Activated naive CD8-positive, alpha-beta T cell treated with anti-CD3 and anti-CD28 coated beads, Interleukin-2, amount 50 U/mL, for 24 hours (primary cell): ENCODE results near the gene ZNF638.
"Not testable (repeated sequence)": the region's sequence is repeated elsewhere in the genome, so short reads cannot be mapped to it uniquely, and the experiment has no call there.

Experiments used
- ATAC-seq: fragments of 150-1000 bp; cut with Tn5 transposase; one replicate; pipeline ENCODE4 v1.10.0; 2021
- DNase-seq: peaks from one replicate; pipeline ENCODE4 v3.0.0; 2021
- H3K27ac Mint-ChIP-seq: one replicate; pipeline ENCODE4 v1.8.0; 2021; ENCODE audit warnings: mild to moderate bottlenecking, mixed read lengths
- H3K27me3 Mint-ChIP-seq: one replicate; pipeline ENCODE4 v1.8.0; 2021; ENCODE audit warnings: mixed read lengths
- H3K36me3 Mint-ChIP-seq: one replicate; pipeline ENCODE4 v1.8.0; 2021; ENCODE audit warnings: low read depth, mixed read lengths
- H3K4me1 Mint-ChIP-seq: one replicate; pipeline ENCODE4 v1.8.0; 2021; ENCODE audit warnings: mixed read lengths
- H3K4me3 Mint-ChIP-seq: one replicate; pipeline ENCODE4 v1.8.0; 2021; ENCODE audit warnings: mild to moderate bottlenecking, moderate library complexity, mixed read lengths
- H3K9me3 Mint-ChIP-seq: one replicate; pipeline ENCODE4 v1.8.0; 2021; ENCODE audit warnings: mixed read lengths

Gene ZNF638

DNA sequence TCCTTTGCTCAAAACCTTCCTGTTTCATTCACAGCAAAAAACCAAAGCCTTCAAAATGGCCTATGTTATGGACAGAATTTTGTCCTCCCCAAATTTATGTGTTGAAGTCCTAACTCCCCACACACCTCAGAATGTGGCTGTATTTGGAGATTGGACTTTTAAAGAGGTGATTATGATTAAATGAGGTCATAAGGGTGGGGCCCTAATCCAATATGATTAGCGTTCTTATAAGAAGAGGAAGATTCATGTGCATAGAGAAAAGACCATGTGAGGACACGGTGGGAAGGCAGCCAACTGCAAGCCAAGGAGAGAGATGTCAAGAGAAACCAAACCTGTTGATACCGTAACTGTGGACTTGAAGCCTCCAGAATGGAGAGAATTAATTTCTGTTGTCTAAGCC, 4.6 kb upstream of the ZNF638 start:
- peaks cover 5% of the 10 kb centered on the region for H3K27me3 Mint-ChIP-seq
- H3K9me3 Mint-ChIP-seq = peaks cover 7% of the 10 kb centered on the region
- H3K27ac Mint-ChIP-seq = no peak overlapping the region
- H3K36me3 Mint-ChIP-seq = peaks cover 5% of the 10 kb centered on the region
- H3K4me3 Mint-ChIP-seq = no peak overlapping the region
- ATAC-seq = no peak
- DNase-seq = no peak
- peaks cover 4% of the 10 kb centered on the region for H3K4me1 Mint-ChIP-seq

DNA sequence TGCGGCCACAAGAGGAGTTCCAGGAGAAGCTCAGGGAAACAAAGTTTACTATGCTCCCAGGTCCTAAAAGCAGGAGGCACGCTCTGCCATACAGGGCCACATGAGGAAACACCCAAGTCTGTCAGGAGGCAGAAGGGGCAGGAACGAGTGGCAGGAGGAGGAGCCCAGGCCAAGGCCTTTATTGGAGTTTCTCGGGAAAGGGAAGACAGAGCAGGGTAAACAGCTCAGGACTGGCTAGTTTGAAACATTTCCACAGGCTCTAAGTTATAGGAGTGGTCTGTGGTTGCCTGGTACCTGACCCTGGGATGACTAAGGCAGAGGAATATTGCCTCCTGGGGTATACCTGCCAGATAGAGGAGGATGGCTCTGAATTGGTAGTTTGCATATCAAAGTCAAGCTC, 3.7 kb upstream of the ZNF638 start:
- DNase-seq (no peak), ATAC-seq (no peak)
- no peak overlapping the region for H3K4me3 Mint-ChIP-seq
- no peak overlapping the region for H3K27ac Mint-ChIP-seq
- peaks cover 10% of the 10 kb centered on the region for H3K4me1 Mint-ChIP-seq
- no peaks in the 10 kb centered on the region for H3K27me3 Mint-ChIP-seq
- peaks cover 3% of the 10 kb centered on the region for H3K36me3 Mint-ChIP-seq
- no peaks in the 10 kb centered on the region for H3K9me3 Mint-ChIP-seq

DNA sequence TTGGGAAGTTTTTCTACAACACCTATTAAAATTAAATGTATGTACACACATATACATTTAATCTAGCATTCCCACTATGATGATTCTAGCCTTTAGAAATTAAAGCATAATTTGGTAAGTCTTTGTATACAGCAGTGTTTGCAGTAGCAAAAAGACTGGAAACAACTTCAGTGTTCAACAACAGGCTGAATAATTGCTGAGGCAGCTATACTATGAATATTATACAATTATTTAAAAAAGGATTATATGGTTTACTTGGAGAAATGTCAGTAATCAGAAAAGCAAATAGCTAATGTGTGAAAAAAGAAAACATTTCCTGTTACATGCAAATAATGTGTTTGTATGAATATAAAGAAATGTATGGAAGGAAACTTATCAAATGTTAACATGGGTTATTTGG, 1.4 kb upstream of the ZNF638 start:
- H3K4me3 Mint-ChIP-seq = no peak overlapping the region
- H3K4me1 Mint-ChIP-seq = peaks cover 28% of the 10 kb centered on the region
- no peaks in the 10 kb centered on the region for H3K27me3 Mint-ChIP-seq
- H3K27ac Mint-ChIP-seq = no peak overlapping the region
- ATAC-seq (no peak), DNase-seq (no peak)
- H3K9me3 Mint-ChIP-seq = no peaks in the 10 kb centered on the region
- peaks cover 17% of the 10 kb centered on the region for H3K36me3 Mint-ChIP-seq

DNA sequence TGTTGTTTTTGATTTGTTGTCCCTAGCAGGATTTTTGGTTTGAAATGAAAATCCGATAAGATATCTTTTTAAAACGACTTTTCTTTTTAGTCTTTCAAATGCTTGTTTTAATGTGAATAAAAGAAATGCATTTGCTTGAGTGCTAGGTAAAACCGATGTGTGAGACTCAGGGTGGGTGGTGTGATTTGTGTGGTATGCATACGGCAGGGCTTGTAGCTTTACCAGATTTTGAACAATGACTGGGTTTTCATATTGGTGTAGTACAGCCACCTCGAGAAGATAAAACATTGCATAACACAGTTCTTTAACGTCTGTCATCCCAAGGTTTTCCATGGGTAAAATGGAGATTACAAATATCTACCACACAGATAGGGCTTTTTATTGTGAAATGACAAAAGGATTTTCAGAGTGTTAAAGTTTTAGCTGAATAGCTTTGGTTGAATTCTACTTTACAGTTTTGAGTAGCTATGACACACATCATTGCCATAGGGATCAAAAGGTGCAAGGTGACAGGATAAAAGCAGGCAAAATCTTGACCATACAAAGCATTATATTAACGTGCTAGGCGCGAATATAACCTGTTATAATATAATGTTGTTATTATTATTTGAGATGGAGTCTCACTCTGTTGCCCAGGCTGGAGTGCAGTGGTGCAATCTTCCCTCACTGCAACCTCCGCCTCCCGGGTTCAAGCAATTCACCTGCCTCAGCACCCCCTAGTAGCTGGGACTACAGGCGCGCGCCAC, 824 bp upstream of the ZNF638 start:
- Mint-ChIP-seq H3K4me1 (peaks cover 34% of the 10 kb centered on the region), H3K27ac (no peak overlapping the region), H3K36me3 (peaks cover 19% of the 10 kb centered on the region), H3K27me3 (no peaks in the 10 kb centered on the region), H3K9me3 (no peaks in the 10 kb centered on the region), H3K4me3 (peak overlapping the region; percentile 95)
- ATAC-seq (no peak), DNase-seq (no peak)

DNA sequence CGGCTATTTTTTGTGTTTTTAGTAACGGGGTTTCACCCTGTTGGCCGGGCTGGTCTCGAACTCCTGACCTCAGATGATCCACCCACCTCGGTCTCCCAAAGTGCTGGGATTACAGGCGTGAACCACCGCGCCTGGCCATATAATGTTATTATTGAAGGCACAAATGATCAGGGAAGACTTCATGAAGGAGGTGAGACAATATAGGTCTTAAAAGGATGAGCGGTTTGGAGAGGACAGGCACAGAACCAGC, 326 bp upstream of the ZNF638 start:
- Mint-ChIP-seq H3K4me1 (peaks cover 39% of the 10 kb centered on the region), H3K4me3 (peak overlapping the region; percentile 95), H3K36me3 (peaks cover 21% of the 10 kb centered on the region), H3K27ac (peak overlapping the region; percentile 98)
- DNase-seq = peak; percentile 21
- ATAC-seq, H3K27me3 Mint-ChIP-seq, H3K9me3 Mint-ChIP-seq: not testable (repeated sequence)

- ATAC-seq (no peak), DNase-seq (no peak)
- peak overlapping the region; percentile 95 for H3K4me3 Mint-ChIP-seq
- peak overlapping the region; percentile 98 for H3K27ac Mint-ChIP-seq
- H3K27me3 Mint-ChIP-seq = no peaks in the 10 kb centered on the region
- peaks cover 50% of the 10 kb centered on the region for H3K4me1 Mint-ChIP-seq
- no peaks in the 10 kb centered on the region for H3K9me3 Mint-ChIP-seq
- H3K36me3 Mint-ChIP-seq = peaks cover 21% of the 10 kb centered on the region
Measured at GRCh38 chr2:71332435-71332796, 834 bp downstream of the ZNF638 start.

DNA sequence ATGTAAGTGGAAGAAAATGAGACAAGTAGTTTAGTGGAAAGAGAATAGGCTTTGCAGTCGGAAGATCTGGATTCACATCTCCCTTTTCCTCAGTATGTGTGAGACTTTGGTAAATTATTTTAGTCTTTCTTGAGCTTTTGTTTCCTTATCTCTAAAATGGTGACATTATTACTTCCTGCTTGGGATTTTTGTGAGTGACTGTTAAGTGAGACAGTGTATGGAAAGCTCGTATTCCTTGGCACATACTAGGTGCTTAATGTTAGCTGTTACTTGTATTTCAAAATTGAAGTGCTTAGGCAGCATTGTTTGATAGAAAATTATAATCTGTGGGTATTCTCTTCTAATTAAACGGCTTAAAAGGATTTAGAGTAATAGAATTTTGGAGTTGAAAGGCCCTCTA, 2.0 kb downstream of the ZNF638 start:
- Mint-ChIP-seq H3K9me3 (no peaks in the 10 kb centered on the region), H3K4me1 (peaks cover 61% of the 10 kb centered on the region), H3K36me3 (peaks cover 26% of the 10 kb centered on the region), H3K27ac (peak overlapping the region; percentile 17), H3K4me3 (peak overlapping the region; percentile 95), H3K27me3 (no peaks in the 10 kb centered on the region)
- DNase-seq (no peak), ATAC-seq (no peak)

GRCh38 chr2:71336384-71336783, 4.8 kb downstream of the ZNF638 start:
- no peaks in the 10 kb centered on the region for H3K9me3 Mint-ChIP-seq
- H3K27me3 Mint-ChIP-seq = no peaks in the 10 kb centered on the region
- DNase-seq (no peak), ATAC-seq (no peak)
- peaks cover 71% of the 10 kb centered on the region for H3K4me1 Mint-ChIP-seq
- H3K4me3 Mint-ChIP-seq = no peak overlapping the region
- peaks cover 40% of the 10 kb centered on the region for H3K36me3 Mint-ChIP-seq
- H3K27ac Mint-ChIP-seq = no peak overlapping the region

DNA sequence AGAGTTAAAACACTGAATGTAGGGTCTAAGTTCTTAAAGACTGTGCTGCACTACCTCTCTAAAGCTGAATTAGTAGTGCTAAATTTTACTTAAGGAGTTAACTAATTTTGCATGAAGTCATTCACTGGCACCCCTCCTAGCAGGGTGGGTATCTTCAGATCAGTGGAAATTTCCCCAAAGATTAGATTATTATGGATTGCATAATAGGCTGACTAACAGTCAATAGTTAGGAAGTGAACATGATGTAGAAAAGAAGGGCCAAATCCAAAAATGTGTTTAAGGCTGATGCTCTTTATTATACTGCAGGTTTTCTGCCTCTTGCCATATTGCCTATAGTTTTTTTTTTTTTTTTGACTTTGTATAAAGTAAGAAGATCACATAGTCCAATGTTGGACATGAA, 5.2 kb downstream of the ZNF638 start:
- H3K27ac Mint-ChIP-seq = no peak overlapping the region
- H3K4me3 Mint-ChIP-seq = no peak overlapping the region
- H3K36me3 Mint-ChIP-seq = peaks cover 40% of the 10 kb centered on the region
- H3K4me1 Mint-ChIP-seq = peaks cover 71% of the 10 kb centered on the region
- DNase-seq = no peak
- H3K27me3 Mint-ChIP-seq = no peaks in the 10 kb centered on the region
- ATAC-seq = no peak
- H3K9me3 Mint-ChIP-seq = no peaks in the 10 kb centered on the region

DNA sequence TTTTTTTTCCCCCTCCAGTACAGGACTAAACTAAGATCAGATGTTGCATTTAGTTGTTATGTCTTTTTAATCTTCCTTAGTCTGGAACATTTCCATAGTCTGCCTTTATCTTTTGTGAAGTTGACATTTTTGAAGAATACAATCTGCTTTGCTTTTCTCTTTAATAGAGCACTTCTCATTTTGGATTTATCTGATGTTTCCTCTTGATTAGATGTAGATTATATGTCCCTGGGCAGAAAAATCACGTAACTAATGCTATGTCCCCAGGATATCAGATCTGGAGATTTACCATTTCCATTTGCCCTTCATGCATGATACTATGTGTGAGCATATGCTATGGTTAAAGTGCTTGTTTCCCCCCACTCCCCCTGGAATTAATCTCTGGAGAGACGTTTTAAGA, 6.2 kb downstream of the ZNF638 start:
- peaks cover 43% of the 10 kb centered on the region for H3K36me3 Mint-ChIP-seq
- no peak for ATAC-seq
- H3K27me3 Mint-ChIP-seq = no peaks in the 10 kb centered on the region
- no peak for DNase-seq
- no peaks in the 10 kb centered on the region for H3K9me3 Mint-ChIP-seq
- no peak overlapping the region for H3K4me3 Mint-ChIP-seq
- H3K27ac Mint-ChIP-seq = no peak overlapping the region
- peaks cover 69% of the 10 kb centered on the region for H3K4me1 Mint-ChIP-seq

DNA sequence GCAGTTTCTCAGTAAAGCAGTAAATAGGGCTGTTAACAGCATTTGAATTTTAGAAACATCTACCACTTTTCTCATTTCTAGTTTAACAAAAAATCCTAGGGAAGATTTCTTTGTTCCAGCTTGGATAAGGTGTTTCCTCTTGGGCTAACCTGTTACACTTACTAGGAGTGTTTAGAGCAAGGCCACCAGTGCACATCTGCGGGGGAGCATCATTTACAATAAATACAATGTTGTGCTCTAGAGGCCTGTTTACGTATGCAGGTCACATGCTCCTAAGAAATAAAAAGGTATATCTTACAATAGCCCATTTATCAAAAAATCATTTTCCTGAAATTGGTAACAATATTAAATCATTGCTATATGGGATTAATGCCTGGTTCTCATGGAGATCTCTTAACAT, 8.1 kb downstream of the ZNF638 start:
- no peak overlapping the region for H3K27ac Mint-ChIP-seq
- H3K36me3 Mint-ChIP-seq = peaks cover 43% of the 10 kb centered on the region
- ATAC-seq (no peak), DNase-seq (no peak)
- H3K4me3 Mint-ChIP-seq = no peak overlapping the region
- H3K9me3 Mint-ChIP-seq = no peaks in the 10 kb centered on the region
- no peaks in the 10 kb centered on the region for H3K27me3 Mint-ChIP-seq
- peaks cover 58% of the 10 kb centered on the region for H3K4me1 Mint-ChIP-seq

GRCh38 chr2:71340176-71340575, 8.6 kb downstream of the ZNF638 start:
- Mint-ChIP-seq H3K9me3 (no peaks in the 10 kb centered on the region), H3K27ac (no peak overlapping the region), H3K4me3 (no peak overlapping the region), H3K36me3 (peaks cover 40% of the 10 kb centered on the region), H3K27me3 (no peaks in the 10 kb centered on the region), H3K4me1 (peaks cover 54% of the 10 kb centered on the region)
- ATAC-seq (no peak), DNase-seq (no peak)

GRCh38 chr2:71341645-71342044, 10.1 kb downstream of the ZNF638 start:
- no peaks in the 10 kb centered on the region for H3K27me3 Mint-ChIP-seq
- no peak for ATAC-seq
- no peak overlapping the region for H3K4me3 Mint-ChIP-seq
- H3K9me3 Mint-ChIP-seq = peaks cover 7% of the 10 kb centered on the region
- peaks cover 46% of the 10 kb centered on the region for H3K36me3 Mint-ChIP-seq
- peaks cover 43% of the 10 kb centered on the region for H3K4me1 Mint-ChIP-seq
- H3K27ac Mint-ChIP-seq = no peak overlapping the region
- no peak for DNase-seq

DNA sequence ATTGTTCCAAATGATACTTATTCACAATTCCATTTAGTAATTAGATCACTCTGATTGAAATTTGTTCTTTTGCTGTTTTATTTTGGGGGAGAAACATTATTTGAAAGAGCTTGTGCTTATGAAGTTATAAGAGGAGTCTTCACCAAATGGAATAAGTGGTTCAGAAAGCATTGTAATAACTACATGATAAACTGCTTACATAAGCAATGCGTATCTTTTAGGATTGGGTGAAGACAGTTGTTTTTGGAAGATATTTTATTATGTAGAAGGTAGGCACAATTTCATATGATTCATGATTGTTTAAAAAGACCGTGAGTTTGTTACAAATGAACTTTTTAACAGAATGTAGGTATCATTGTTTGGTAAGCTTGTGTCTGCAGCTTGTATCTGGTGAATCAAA, 14.5 kb downstream of the ZNF638 start:
- peaks cover 62% of the 10 kb centered on the region for H3K36me3 Mint-ChIP-seq
- peaks cover 34% of the 10 kb centered on the region for H3K4me1 Mint-ChIP-seq

DNA sequence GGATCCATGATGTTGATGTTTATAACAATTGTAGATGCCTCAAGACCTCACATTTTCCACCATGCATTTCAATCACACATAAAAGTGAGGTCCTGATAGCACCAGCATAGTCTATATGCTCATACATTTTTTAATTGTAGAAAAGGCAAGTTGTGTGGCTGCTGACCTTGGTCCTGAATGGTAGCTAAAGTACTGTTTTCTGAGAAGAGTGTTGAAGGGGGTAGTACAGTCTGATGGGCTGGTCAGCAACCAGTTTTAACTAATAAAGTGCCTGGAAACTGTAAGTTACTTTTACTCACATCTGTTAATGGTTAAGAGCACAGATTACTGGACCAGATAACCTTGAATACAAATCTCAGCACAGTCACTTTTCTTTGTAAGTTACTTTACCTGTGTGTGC, 15.9 kb downstream of the ZNF638 start:
- Mint-ChIP-seq H3K36me3 (peaks cover 63% of the 10 kb centered on the region), H3K4me3 (no peak overlapping the region)

More for the DNA sequence above, 14.5 kb downstream of the ZNF638 start:
- H3K9me3 Mint-ChIP-seq = peaks cover 7% of the 10 kb centered on the region
- H3K27me3 Mint-ChIP-seq = no peaks in the 10 kb centered on the region
- DNase-seq (no peak), ATAC-seq (no peak)
- no peak overlapping the region for H3K4me3 Mint-ChIP-seq
- no peak overlapping the region for H3K27ac Mint-ChIP-seq

GRCh38 chr2:71348302-71348701, 16.7 kb downstream of the ZNF638 start:
- peaks cover 59% of the 10 kb centered on the region for H3K36me3 Mint-ChIP-seq
- H3K27ac Mint-ChIP-seq = no peak overlapping the region
- peaks cover 7% of the 10 kb centered on the region for H3K9me3 Mint-ChIP-seq
- no peaks in the 10 kb centered on the region for H3K27me3 Mint-ChIP-seq
- DNase-seq = no peak
- ATAC-seq = no peak
- no peak overlapping the region for H3K4me3 Mint-ChIP-seq
- peaks cover 49% of the 10 kb centered on the region for H3K4me1 Mint-ChIP-seq

More for the DNA sequence above, 15.9 kb downstream of the ZNF638 start:
- Mint-ChIP-seq H3K27me3 (no peaks in the 10 kb centered on the region), H3K27ac (no peak overlapping the region), H3K9me3 (peaks cover 7% of the 10 kb centered on the region), H3K4me1 (peaks cover 43% of the 10 kb centered on the region)
- DNase-seq (no peak), ATAC-seq (no peak)
